HepG2 (cell line): ENCODE results near the gene PPP1R15A. TPM values are rescaled to one million over a fixed set of nuclear protein-coding genes. Genes with fewer than 3 reads are reported as not detected.

Source experiments
- ATAC-seq: fragments of 200-7000 bp; cut with Tn5 transposase; 3 replicates; pipeline ENCODE4 v1.9.1; 2020; ENCODE audit warnings: mild to moderate bottlenecking, moderate library complexity
- BruUV-seq: library from RNA; stranded (reverse); fragments of 400-500 nt; replicated peaks from 2 replicates; lab custom pipeline; 2021; lab: Mats Ljungman, UMichigan
- CTCF ChIA-PET: fragments of 300-600 bp; formaldehyde crosslinking; extraction: SDS; loops from one replicate; lab custom pipeline; 2021; ENCODE audit warnings: low total read pairs, inconsistent platforms, low intra/inter-chr PET ratio; lab: Yijun Ruan, JAX
- POLR2A ChIA-PET: fragments of 350-600 bp; sonication (Branson Sonifier 250); formaldehyde crosslinking; loops from one replicate; lab custom pipeline; 2020; ENCODE audit warnings: antibody characterized with exemption, inconsistent platforms; lab: Yijun Ruan, JAX
- DNase-seq: peaks from one replicate; pipeline ENCODE4 v3.0.0-alpha.2; 2015; ENCODE audit warnings: low spot score
- FAIRE-seq: peaks from 3 replicates; lab custom pipeline; 2011; peaks lifted over from hg19 to GRCh38; lab: Jason Lieb, UNC
- H2AFZ ChIP-seq: one replicate; pipeline ENCODE4 v1.6.1; 2011; ENCODE audit warnings: low read length, inconsistent platforms
- H3K27ac ChIP-seq: fragments of 300-600 bp; 3 replicates; pipeline ENCODE4 v1.8.0; 2011; ENCODE audit warnings: mixed run types, mild to moderate bottlenecking, mixed read lengths, low read length, inconsistent platforms; ENCODE audit not compliant: insufficient read depth; ENCODE audit errors: extremely low read length
- H3K27me3 ChIP-seq, 2 experiments: fragments of 200-600 bp in 1 of 2; 2 replicates in 1 of 2; 3 replicates in 1 of 2; pipeline versions ENCODE4 v1.6.0 to v1.8.0; 2011; ENCODE audit warnings: low read length in 2 of 2, mild to moderate bottlenecking in 2 of 2, moderate library complexity in 2 of 2, inconsistent platforms in 1 of 2; ENCODE audit not compliant: insufficient read depth in 2 of 2, control insufficient read depth in 1 of 2
- H3K36me3 ChIP-seq, 2 experiments: fragments of 200-600 bp in 1 of 2; replicated peaks in 1 of 2; 2 replicates in 1 of 2; 3 replicates in 1 of 2; pipeline versions ENCODE4 v1.5.1 to v1.8.0; 2011; ENCODE audit warnings: low read length in 2 of 2, inconsistent platforms in 1 of 2; ENCODE audit not compliant: insufficient read depth in 2 of 2, control insufficient read depth in 1 of 2
- H3K4me1 ChIP-seq: 2 replicates; pipeline ENCODE4 v1.5.1; 2012; ENCODE audit warnings: low read length, inconsistent platforms; ENCODE audit not compliant: insufficient read depth
- H3K4me2 ChIP-seq: 2 replicates; pipeline ENCODE4 v1.6.0; 2011; ENCODE audit warnings: low read depth, low read length, inconsistent platforms
- H3K4me3 ChIP-seq, 3 experiments: fragments of 200-600 bp in 1 of 3; sonication (generic), shearing (Covaris generic) in 1 of 3; replicated peaks in 1 of 3; 2 replicates each; pipeline ENCODE4 v1.5.1; 2011 to 2016; ENCODE audit warnings: low read length in 3 of 3, inconsistent platforms in 2 of 3, low read depth in 2 of 3, mild to moderate bottlenecking in 2 of 3, control low read depth in 1 of 3, mixed read lengths in 1 of 3; ENCODE audit not compliant: insufficient read depth in 1 of 3
- H3K79me2 ChIP-seq: one replicate; pipeline ENCODE4 v1.6.1; 2011; ENCODE audit warnings: low read length, inconsistent platforms; ENCODE audit not compliant: insufficient read depth
- H3K9ac ChIP-seq: 2 replicates; pipeline ENCODE4 v1.6.0; 2011; ENCODE audit warnings: mild to moderate bottlenecking, low read depth, low read length, inconsistent platforms; ENCODE audit not compliant: insufficient read depth
- H3K9me3 ChIP-seq: 2 replicates; pipeline ENCODE4 v1.5.1; 2012; ENCODE audit warnings: mild to moderate bottlenecking, low read length
- H4K20me1 ChIP-seq: 2 replicates; pipeline ENCODE4 v1.6.0; 2011; ENCODE audit warnings: inconsistent platforms, mild to moderate bottlenecking, low read length, moderate library complexity; ENCODE audit not compliant: insufficient read depth
- BRCA1 ChIP-seq: sonication (generic); formaldehyde crosslinking; IDR thresholded peaks from 2 replicates; pipeline ENCODE4 v1.4.0; 2020; ENCODE audit warnings: missing genetic modification reagents
- CAMTA2 ChIP-seq: sonication (generic); formaldehyde crosslinking; IDR thresholded peaks from 2 replicates; pipeline ENCODE4 v1.4.0; 2020; ENCODE audit warnings: mild to moderate bottlenecking, missing genetic modification reagents, borderline replicate concordance
- CEBPZ ChIP-seq: IDR thresholded peaks from 2 replicates; pipeline ENCODE4 v1.6.1; 2012; ENCODE audit warnings: low read length, improper control_type of control experiment
- FOXC1 ChIP-seq: sonication (generic); formaldehyde crosslinking; IDR thresholded peaks from 2 replicates; pipeline ENCODE4 v1.8.0; 2022; ENCODE audit warnings: mild to moderate bottlenecking, missing genetic modification reagents, borderline replicate concordance
- HOXD1 ChIP-seq: sonication (generic); formaldehyde crosslinking; IDR thresholded peaks from 2 replicates; pipeline ENCODE4 v1.5.0; 2020; ENCODE audit warnings: missing genetic modification reagents
- MXD1 ChIP-seq: sonication (generic); formaldehyde crosslinking; IDR thresholded peaks from 2 replicates; pipeline ENCODE4 v1.4.0; 2020; ENCODE audit warnings: mild to moderate bottlenecking, missing genetic modification reagents
- SP1 ChIP-seq, 2 experiments: fragments of 450-650 bp in 1 of 2; sonication (generic) in 1 of 2; formaldehyde crosslinking in 1 of 2; IDR thresholded peaks; 2 replicates each; pipeline versions ENCODE4 v1.4.0 to v1.6.1; 2016 to 2020; ENCODE audit warnings: missing genetic modification reagents in 1 of 2
- SRSF1 ChIP-seq: fragments of 200-400 bp; formaldehyde crosslinking; optimal IDR thresholded peaks from 2 replicates; pipeline ENCODE3; 2017; ENCODE audit warnings: mild to moderate bottlenecking, low read depth, low read length, moderate library complexity
- ZIK1 ChIP-seq: sonication (generic); formaldehyde crosslinking; IDR thresholded peaks from 2 replicates; pipeline ENCODE4 v1.5.0; 2020; ENCODE audit warnings: mild to moderate bottlenecking, low read depth, missing genetic modification reagents, borderline replicate concordance
- ZNF883 ChIP-seq: sonication (generic); formaldehyde crosslinking; IDR thresholded peaks from 2 replicates; pipeline ENCODE4 v1.5.1; 2020; ENCODE audit warnings: mild to moderate bottlenecking, missing genetic modification reagents; ENCODE audit errors: not compliant biosample characterization
- WGBS: methylation state at CpG from one replicate; pipeline ENCODE4 v1.1.6; 2017; ENCODE audit warnings: low lambda C conversion rate; 5-methylcytosine and 5-hydroxymethylcytosine counted together
- in situ Hi-C: cut with HindIII; loops from 2 replicates; pipeline ENCODE4 v1.10.0; 2017; ENCODE audit warnings: low pct_unique_long_range_greater_than_20kb; ENCODE audit not compliant: extremely low pct_ligation_motif_present
- intact Hi-C: fragments of 100-400 bp; cut with micrococcal nuclease; formaldehyde crosslinking; loops from one replicate; pipeline ENCODE4 v1.10.0; 2022; ENCODE audit not compliant: unreplicated experiment
- polyA plus RNA-seq, 8 experiments: library from polyadenylated mRNA; depleted of rRNA in 3 of 8; stranded (reverse) in 7 of 8; unstranded in 1 of 8; fragments of >200 nt; fragmentation: Illumina TruSeq in 4 of 8; extraction: Trizol in 4 of 8; gene quantifications; 2 replicates each; pipeline versions ENCODE4 v1.2.1 to v1.2.3, GENCODE V29; 2011 to 2016; ENCODE audit warnings: low read depth in 4 of 8, missing spikeins in 1 of 8, mixed read lengths in 1 of 8; ENCODE audit not compliant: insufficient read depth in 1 of 8
- total RNA-seq, 5 experiments: library from RNA; depleted of rRNA; stranded (reverse); fragments of >200 nt; fragmentation: Illumina TruSeq; extraction: Trizol; gene quantifications; 2 replicates each; pipeline ENCODE4 v1.2.3, GENCODE V29; 2016; ENCODE audit warnings: low read depth in 1 of 5

PPP1R15A gene
- total and polyA plus RNA-seq, 2 of the 13 experiments (the other 11 are each of a cell fraction or from before 2014, with no cell fraction given), result 15.6 to 18.5 TPM

DNA sequence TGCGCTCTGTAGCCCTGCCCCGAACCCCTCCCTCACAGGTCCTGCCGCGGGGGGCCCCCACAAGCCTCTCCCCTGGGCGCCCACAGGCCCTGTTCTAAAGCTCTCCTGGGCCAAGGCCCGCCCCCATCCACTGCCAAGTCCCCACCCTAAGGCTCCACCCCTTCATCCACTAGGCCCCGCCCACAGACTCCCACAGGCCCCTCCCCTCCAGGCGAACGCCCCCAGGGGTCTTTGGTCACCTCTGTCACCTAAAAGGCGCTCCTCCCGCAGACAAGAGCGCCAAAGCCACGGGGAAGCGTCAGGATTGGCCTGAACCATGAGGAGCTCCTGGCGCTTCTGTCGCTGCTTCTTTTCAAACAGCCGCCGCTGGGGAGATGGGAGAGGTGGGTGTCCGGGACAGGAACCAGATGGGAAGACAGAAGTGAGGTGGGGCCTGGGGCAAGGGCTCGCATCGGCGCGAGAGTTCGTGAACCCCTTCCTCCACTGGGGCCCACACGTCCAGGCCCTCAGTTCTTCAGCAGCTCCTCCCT lies 24.0 kb downstream of the PPP1R15A start (continued):
- TF ChIP-seq SP1 (IDR thresholded peaks at IDR 0.05) (no peak), SP1 (CRISPR knock-in tag; IDR thresholded peaks at IDR 0.05) (0 out of 2 replicates have a peak, but pooled peaks have one; percentile 18), ZIK1 (CRISPR knock-in tag) (no peak), FOXC1 (no peak), CEBPZ (no peak), CAMTA2 (CRISPR knock-in tag) (no peak)
- TF ChIP-seq, all 625 proteins: peak for 3

- CTCF ChIA-PET, result no interaction called here
- in situ Hi-C loops, result no loop called here
- Histone ChIP-seq H3K27me3 (no peaks in the 10 kb centered on the region; a peak in 1 of 5 replicates), H3K27ac (no peak overlapping the region), H2AFZ (no peak overlapping the region), H3K79me2 (peaks cover 14% of the 10 kb centered on the region), H3K4me2 (peak overlapping the region; percentile 68), H3K4me3 (peak overlapping the region in 1 of 3 experiments; percentile 10; a peak in 1 of 6 replicates), H3K9me3 (no peaks in the 10 kb centered on the region), H3K36me3 (no peaks in the 10 kb centered on the region), H3K9ac (no peak overlapping the region), H4K20me1 (no peaks in the 10 kb centered on the region), H3K4me1 (peaks cover 44% of the 10 kb centered on the region)
- intact Hi-C loops, result no loop called here
- no TSS peak for BruUV-seq
- DNase-seq (no peak), ATAC-seq (no peak), FAIRE-seq (no peak)
- TF ChIP-seq HOXD1 (CRISPR knock-in tag) (no peak), SRSF1 (no peak), ZNF883 (peak; percentile 22), BRCA1 (CRISPR knock-in tag) (no peak), MXD1 (CRISPR knock-in tag) (no peak)
- 24% methylated on average over 5 of the region's 5 CpGs for WGBS
- POLR2A ChIA-PET, result no interaction called here
Measured at GRCh38 chr19:48897181-48897580, 25.0 kb downstream of the PPP1R15A start.
